Chondrocyte (in vitro differentiated cells): ENCODE results near the gene MRPL11. TPM values are rescaled to one million over a fixed set of nuclear protein-coding genes. Genes with fewer than 3 reads are reported as not detected.
"Not testable (repeated sequence)": the region's sequence is repeated elsewhere in the genome, so short reads cannot be mapped to it uniquely, and the experiment has no call there.

Experiments
- DNase-seq: peaks from one replicate; pipeline ENCODE4 v3.0.0; 2021; ENCODE audit warnings: mixed read lengths, low spot score
- H3K27ac Mint-ChIP-seq: one replicate; pipeline ENCODE4 v1.8.0; 2021; ENCODE audit warnings: mild to moderate bottlenecking, moderate library complexity, mixed read lengths; ENCODE audit not compliant: unreplicated experiment
- H3K27me3 Mint-ChIP-seq: 2 replicates; pipeline ENCODE4 v1.8.0; 2021; ENCODE audit warnings: low read depth, mixed read lengths
- H3K36me3 Mint-ChIP-seq: 2 replicates; pipeline ENCODE4 v1.8.0; 2021; ENCODE audit warnings: low read depth, mixed read lengths
- H3K4me1 Mint-ChIP-seq: 2 replicates; pipeline ENCODE4 v1.8.0; 2021; ENCODE audit warnings: low read depth, mild to moderate bottlenecking, mixed read lengths
- H3K4me3 Mint-ChIP-seq: one replicate; pipeline ENCODE4 v1.8.0; 2021; ENCODE audit warnings: mild to moderate bottlenecking, moderate library complexity, mixed read lengths; ENCODE audit not compliant: unreplicated experiment
- H3K9me3 Mint-ChIP-seq: 2 replicates; pipeline ENCODE4 v1.8.0; 2021; ENCODE audit warnings: low read depth, mixed read lengths
- total RNA-seq: library from RNA; stranded (reverse); gene quantifications from 3 replicates; pipeline ENCODE4 v1.2.1, GENCODE V29; 2021
- TF ChIP-seq, protein P1 (sequence below): fragments of 200-600 bp; sonication (generic); IDR thresholded peaks from 2 replicates; pipeline ENCODE4 v1.5.0; 2021; ENCODE audit warnings: antibody characterized with exemption, mild to moderate bottlenecking, moderate library complexity

MRPL11 gene
- total RNA-seq, 1 donor from 2014 or later, result 30.9 TPM

DNA sequence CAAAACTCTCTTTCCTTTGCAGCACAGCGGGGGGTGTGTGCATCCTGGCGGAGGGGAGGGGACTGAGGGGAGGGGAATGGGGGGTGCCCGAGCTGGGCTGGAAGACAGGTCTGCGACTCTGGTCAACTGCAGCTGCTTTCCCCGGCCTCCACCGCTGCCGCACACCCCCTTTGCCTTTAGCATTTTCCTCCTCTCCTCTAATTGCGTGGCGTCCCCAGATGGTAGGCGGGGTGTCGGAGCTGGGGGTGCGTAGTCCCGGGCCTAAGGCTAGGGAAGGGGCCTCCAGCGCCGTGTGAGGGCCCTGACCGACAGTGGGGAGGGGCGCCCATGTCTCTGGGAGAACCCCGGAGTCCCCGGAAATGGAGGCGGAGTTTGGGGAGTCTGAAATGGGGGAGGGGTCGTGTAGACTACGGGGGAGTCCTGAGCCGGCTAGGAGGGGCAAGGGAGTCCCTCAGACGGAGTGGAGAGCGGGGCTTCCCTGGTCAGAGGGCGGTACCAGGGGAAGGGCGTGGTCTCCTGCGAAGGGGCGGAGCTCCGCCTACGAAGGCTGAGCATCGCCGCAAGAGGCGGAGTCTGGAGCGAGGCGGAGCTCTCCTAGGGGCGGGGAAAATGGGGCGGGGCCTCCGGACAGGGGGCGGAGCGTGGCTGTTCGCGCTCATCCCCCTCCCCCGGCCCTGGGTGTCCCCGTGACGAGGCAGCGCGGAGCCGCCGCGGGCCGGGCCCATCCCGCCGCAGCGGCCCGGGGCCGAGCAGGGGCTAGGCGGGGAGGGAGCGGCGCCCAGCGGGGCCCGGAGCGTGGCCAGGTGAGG is 27.8 kb upstream of the MRPL11 start, which contains the start of gene PELI3:
Gene PELI3, plus strand, starts transcription at position 681 of the 809 bp plus-strand sequence. CDS start 1,224 bp downstream, outside the sequence.
- Mint-ChIP-seq H3K4me3 (peak within 1 kb of the TSS; percentile 81), H3K4me1 (peaks cover 14% of the 10 kb centered on the region), H3K36me3 (peaks cover 5% of the 10 kb centered on the region), H3K27ac (peak within 1 kb of the TSS; percentile 57), H3K27me3 (no peaks in the 10 kb centered on the region), H3K9me3 (no peaks in the 10 kb centered on the region)
- TF ChIP-seq, protein P1, sequence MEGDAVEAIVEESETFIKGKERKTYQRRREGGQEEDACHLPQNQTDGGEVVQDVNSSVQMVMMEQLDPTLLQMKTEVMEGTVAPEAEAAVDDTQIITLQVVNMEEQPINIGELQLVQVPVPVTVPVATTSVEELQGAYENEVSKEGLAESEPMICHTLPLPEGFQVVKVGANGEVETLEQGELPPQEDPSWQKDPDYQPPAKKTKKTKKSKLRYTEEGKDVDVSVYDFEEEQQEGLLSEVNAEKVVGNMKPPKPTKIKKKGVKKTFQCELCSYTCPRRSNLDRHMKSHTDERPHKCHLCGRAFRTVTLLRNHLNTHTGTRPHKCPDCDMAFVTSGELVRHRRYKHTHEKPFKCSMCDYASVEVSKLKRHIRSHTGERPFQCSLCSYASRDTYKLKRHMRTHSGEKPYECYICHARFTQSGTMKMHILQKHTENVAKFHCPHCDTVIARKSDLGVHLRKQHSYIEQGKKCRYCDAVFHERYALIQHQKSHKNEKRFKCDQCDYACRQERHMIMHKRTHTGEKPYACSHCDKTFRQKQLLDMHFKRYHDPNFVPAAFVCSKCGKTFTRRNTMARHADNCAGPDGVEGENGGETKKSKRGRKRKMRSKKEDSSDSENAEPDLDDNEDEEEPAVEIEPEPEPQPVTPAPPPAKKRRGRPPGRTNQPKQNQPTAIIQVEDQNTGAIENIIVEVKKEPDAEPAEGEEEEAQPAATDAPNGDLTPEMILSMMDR, result no peak
- no peak for DNase-seq

DNA sequence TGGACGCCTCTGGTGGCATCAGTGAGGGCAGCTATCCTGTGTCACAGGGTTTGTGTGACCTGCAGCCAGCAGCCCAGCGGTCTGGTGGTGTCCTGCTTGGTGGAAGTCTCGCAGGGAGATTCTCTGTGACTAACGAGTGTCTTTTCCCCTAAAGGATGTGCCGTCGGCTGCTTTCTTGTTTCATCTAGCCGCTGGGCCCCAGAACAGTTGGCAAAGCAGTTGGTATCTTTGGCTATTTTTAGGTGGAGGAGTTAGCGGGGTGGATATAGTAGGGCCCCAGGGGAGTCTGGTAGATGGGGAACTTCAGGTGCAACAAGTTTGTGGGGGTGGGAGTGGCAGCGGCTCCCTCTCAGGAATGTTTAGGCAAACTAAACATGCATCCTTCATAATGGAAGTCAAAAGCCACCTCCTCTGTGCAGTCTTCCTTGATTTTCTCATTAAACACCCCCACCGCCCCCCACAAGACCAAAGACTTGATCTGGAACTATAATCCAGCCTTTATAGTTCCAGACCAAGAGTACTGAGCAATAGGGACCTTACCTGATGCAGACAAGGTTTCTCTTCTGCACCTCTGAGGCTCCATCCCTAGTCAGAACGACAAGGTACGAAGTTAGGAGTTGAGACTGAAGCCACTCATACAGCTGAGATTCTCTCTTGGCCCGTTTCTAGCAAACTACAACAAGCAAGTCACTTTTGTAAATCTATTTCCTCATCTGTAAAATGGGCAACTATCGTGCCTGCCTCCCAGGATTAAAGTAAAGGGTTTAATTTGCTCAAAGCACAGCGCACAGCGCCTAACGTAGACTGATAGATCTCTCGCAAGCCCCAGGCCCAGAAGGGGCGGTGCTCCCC is 27.0 kb upstream of the MRPL11 start:
- TF ChIP-seq, protein P1, result no peak
- Mint-ChIP-seq H3K9me3 (no peaks in the 10 kb centered on the region), H3K27ac (no peak overlapping the region), H3K4me3 (peak overlapping the region; percentile 81), H3K36me3 (peaks cover 4% of the 10 kb centered on the region), H3K4me1 (peaks cover 14% of the 10 kb centered on the region), H3K27me3 (no peaks in the 10 kb centered on the region)
- no peak for DNase-seq

DNA sequence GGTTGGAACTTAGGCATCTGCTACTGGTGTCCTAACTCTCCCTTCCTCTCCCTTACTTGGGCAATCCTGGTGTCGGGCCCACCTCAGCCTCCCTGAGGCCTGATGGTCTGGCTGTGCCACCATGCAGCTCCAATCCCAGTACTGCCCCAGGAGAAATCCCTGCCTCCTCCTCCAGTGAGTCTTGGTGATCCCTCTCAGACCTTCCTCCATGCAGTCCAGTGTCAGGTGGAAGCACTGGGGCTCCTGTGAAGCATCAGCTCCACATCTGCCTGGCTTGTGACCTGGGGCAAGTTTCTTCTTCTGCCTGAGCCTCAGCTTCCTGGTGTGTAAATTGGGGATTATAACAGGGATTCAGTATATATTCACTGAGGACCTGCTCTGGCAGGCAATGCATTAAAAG is 26.3 kb upstream of the MRPL11 start:
- TF ChIP-seq, protein P1, result no peak
- Mint-ChIP-seq H3K27ac (no peak overlapping the region), H3K9me3 (no peaks in the 10 kb centered on the region), H3K36me3 (peaks cover 2% of the 10 kb centered on the region), H3K4me1 (peaks cover 11% of the 10 kb centered on the region), H3K4me3 (no peak overlapping the region), H3K27me3 (no peaks in the 10 kb centered on the region)
- no peak for DNase-seq

DNA sequence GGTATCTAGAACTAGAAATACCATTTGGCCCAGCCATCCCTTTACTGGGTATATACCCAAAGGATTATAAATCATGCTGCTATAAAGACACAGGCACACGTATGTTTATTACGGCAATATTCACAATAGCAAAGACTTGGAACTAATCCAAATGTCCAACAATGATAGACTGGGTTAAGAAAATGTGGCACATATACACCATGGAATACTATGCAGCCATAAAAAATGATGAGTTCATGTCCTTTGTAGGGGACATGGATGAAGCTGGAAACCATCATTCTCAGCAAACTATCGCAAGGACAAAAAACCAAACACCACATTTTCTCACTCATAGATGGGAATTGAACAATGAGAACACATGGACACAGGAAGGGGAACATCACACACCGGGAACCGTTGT is 25.5 kb upstream of the MRPL11 start:
- not testable (repeated sequence) for H3K9me3 Mint-ChIP-seq, H3K27me3 Mint-ChIP-seq, H3K4me3 Mint-ChIP-seq, DNase-seq, H3K36me3 Mint-ChIP-seq, H3K27ac Mint-ChIP-seq
- H3K4me1 Mint-ChIP-seq, result peaks cover 11% of the 10 kb centered on the region

DNA sequence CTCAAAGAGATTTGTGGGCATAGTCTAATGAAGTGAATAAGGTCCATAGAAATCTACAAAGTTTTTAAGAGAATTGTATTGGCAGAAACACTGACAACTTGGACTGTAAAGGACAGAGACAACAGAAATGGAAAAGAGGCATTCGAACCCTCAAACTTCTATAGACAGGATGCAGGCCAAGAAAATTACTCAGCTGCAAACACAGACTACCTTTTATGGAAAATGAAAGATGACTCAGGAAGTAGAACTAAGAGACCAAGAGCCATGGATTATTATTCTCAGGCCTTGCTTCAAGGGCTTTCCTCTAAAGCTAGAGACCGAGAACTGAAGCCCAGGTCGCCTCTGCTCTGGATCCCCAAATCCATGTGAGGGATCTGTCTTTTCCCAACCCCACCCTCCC is 24.3 kb upstream of the MRPL11 start:
- peaks cover 2% of the 10 kb centered on the region for H3K36me3 Mint-ChIP-seq
- no peaks in the 10 kb centered on the region for H3K9me3 Mint-ChIP-seq
- H3K27me3 Mint-ChIP-seq, result no peaks in the 10 kb centered on the region
- H3K4me3 Mint-ChIP-seq, result no peak overlapping the region
- H3K27ac Mint-ChIP-seq, result no peak overlapping the region
- H3K4me1 Mint-ChIP-seq, result peaks cover 11% of the 10 kb centered on the region
- TF ChIP-seq, protein P1, result no peak
- no peak for DNase-seq
